ENCODE data around the gene PRTN3. TPM values are rescaled to one million over a fixed set of nuclear protein-coding genes. Genes with fewer than 3 reads are reported as not detected.

Gene PRTN3
- polyA plus RNA-seq, 1 donor (not counting 4 experiments of a cell fraction or from before 2014, with no cell fraction given) = not detected

GRCh38 chr19:884420-885211 is 43.8 kb downstream of the PRTN3 start:
- H3K27me3 ChIP-seq (ENCODE audit: control insufficient read depth, extremely low read depth, insufficient read depth, low read length) = no peaks in the 10 kb centered on the region
- H3K27ac ChIP-seq (ENCODE audit: control insufficient read depth, insufficient read depth, low read length) = no peak overlapping the region
- H2AFZ ChIP-seq (ENCODE audit: control insufficient read depth, low read length) = no peak overlapping the region
- H3K4me2 ChIP-seq (ENCODE audit: control insufficient read depth, extremely low read depth, insufficient read depth, low read depth, low read length) = no peak overlapping the region
- no peak for FAIRE-seq
- TF ChIP-seq EZH2 (IDR thresholded peaks at IDR 0.05; ENCODE audit: low read length) = no peak
- no peak for TF ChIP-seq CTCF (optimal IDR thresholded peaks at IDR 0.05 in 1 of 3, IDR thresholded peaks at IDR 0.05 in 1 of 3, conservative IDR thresholded peaks at IDR 0.05 in 1 of 3; ENCODE audit: extremely low read depth in 1 of 3, insufficient read depth in 2 of 3, low read length in 3 of 3)
- peaks cover 2% of the 10 kb centered on the region for H4K20me1 ChIP-seq (ENCODE audit: control insufficient read depth, extremely low read depth, insufficient read depth, low read length)
- no peaks in the 10 kb centered on the region for H3K9me1 ChIP-seq (ENCODE audit: control insufficient read depth, extremely low read depth, insufficient read depth, low read length)
- H3K36me3 ChIP-seq (ENCODE audit: control insufficient read depth in 2 of 2, extremely low read depth in 1 of 2, insufficient read depth in 2 of 2, low read length in 2 of 2) = peaks cover 15 to 17% of the 10 kb centered on the region in 2 experiments
- no peak overlapping the region for H3K4me3 ChIP-seq (ENCODE audit: control insufficient read depth in 2 of 3, extremely low read depth in 1 of 3, insufficient read depth in 2 of 3, low read depth in 1 of 3, low read length in 3 of 3)
- H3K9ac ChIP-seq (ENCODE audit: control insufficient read depth, extremely low read depth, insufficient read depth, low read length) = no peak overlapping the region
- dilution Hi-C loops (cut with MboI; ENCODE audit: extremely low pct_ligation_motif_present, low sequenced_read_pairs) = no loop called here
- DNase-seq (ENCODE audit: low read depth, low spot score) = no peak
- peaks cover 6% of the 10 kb centered on the region for H3K4me1 ChIP-seq (ENCODE audit: control insufficient read depth, extremely low read depth, insufficient read depth, low read length)
- no peaks in the 10 kb centered on the region for H3K9me3 ChIP-seq (ENCODE audit: control insufficient read depth, low read depth, low read length)
- H3K79me2 ChIP-seq (ENCODE audit: control insufficient read depth, insufficient read depth, low read length) = no peaks in the 10 kb centered on the region

GRCh38 chr19:885536-886224 is 44.9 kb downstream of the PRTN3 start:
- no peak overlapping the region for H3K4me2 ChIP-seq (ENCODE audit: control insufficient read depth, extremely low read depth, insufficient read depth, low read depth, low read length)
- H3K9ac ChIP-seq (ENCODE audit: control insufficient read depth, extremely low read depth, insufficient read depth, low read length) = no peak overlapping the region
- H4K20me1 ChIP-seq (ENCODE audit: control insufficient read depth, extremely low read depth, insufficient read depth, low read length) = peaks cover 2% of the 10 kb centered on the region

More at GRCh38 chr19:885536-886224, 44.9 kb downstream of the PRTN3 start:
- no peaks in the 10 kb centered on the region for H3K27me3 ChIP-seq (ENCODE audit: control insufficient read depth, extremely low read depth, insufficient read depth, low read length)
- FAIRE-seq = no peak
- peaks cover 17 to 18% of the 10 kb centered on the region in 2 experiments for H3K36me3 ChIP-seq (ENCODE audit: control insufficient read depth in 2 of 2, extremely low read depth in 1 of 2, insufficient read depth in 2 of 2, low read length in 2 of 2)
- peaks cover 6% of the 10 kb centered on the region for H3K4me1 ChIP-seq (ENCODE audit: control insufficient read depth, extremely low read depth, insufficient read depth, low read length)
- H3K9me1 ChIP-seq (ENCODE audit: control insufficient read depth, extremely low read depth, insufficient read depth, low read length) = no peaks in the 10 kb centered on the region
- no peak overlapping the region for H3K27ac ChIP-seq (ENCODE audit: control insufficient read depth, insufficient read depth, low read length)
- H2AFZ ChIP-seq (ENCODE audit: control insufficient read depth, low read length) = no peak overlapping the region
- dilution Hi-C loops (cut with MboI; ENCODE audit: extremely low pct_ligation_motif_present, low sequenced_read_pairs) = no loop called here
- no peaks in the 10 kb centered on the region for H3K79me2 ChIP-seq (ENCODE audit: control insufficient read depth, insufficient read depth, low read length)
- H3K4me3 ChIP-seq (ENCODE audit: control insufficient read depth in 2 of 3, extremely low read depth in 1 of 3, insufficient read depth in 2 of 3, low read depth in 1 of 3, low read length in 3 of 3) = no peak overlapping the region
- no peaks in the 10 kb centered on the region for H3K9me3 ChIP-seq (ENCODE audit: control insufficient read depth, low read depth, low read length)
- no peak for DNase-seq (ENCODE audit: low read depth, low spot score)
- TF ChIP-seq CTCF (optimal IDR thresholded peaks at IDR 0.05 in 1 of 3, IDR thresholded peaks at IDR 0.05 in 1 of 3, conservative IDR thresholded peaks at IDR 0.05 in 1 of 3; ENCODE audit: extremely low read depth in 1 of 3, insufficient read depth in 2 of 3, low read length in 3 of 3) = no peak
- no peak for TF ChIP-seq EZH2 (IDR thresholded peaks at IDR 0.05; ENCODE audit: low read length)
